K562 (cell line): ENCODE measurements around the gene TXNRD1.

Experiments used
- EP300 ChIP-seq: IDR thresholded peaks from 2 replicates; pipeline ENCODE4 v1.6.1; 2012; ENCODE audit warnings: low read length, improper control_type of control experiment
- HNRNPH1 ChIP-seq: fragments of 200-400 bp; formaldehyde crosslinking; optimal IDR thresholded peaks from 2 replicates; pipeline ENCODE3; 2017; ENCODE audit warnings: low read depth, mild to moderate bottlenecking, low read length, moderate library complexity
- KAT2B ChIP-seq: IDR thresholded peaks from one replicate; pipeline ENCODE4 v1.6.1; 2012; ENCODE audit warnings: low read depth, mild to moderate bottlenecking, control low read depth, inconsistent platforms, low read length, moderate library complexity
- ZNF280B ChIP-seq: fragments of 250-450 bp; sonication (Bioruptor Pico); IDR thresholded peaks from 2 replicates; pipeline ENCODE4 v1.5.1; 2021; ENCODE audit warnings: mild to moderate bottlenecking

GRCh38 chr12:104340925-104341611 lies 125.5 kb downstream of the TXNRD1 start:
- TF ChIP-seq HNRNPH1 (no peak), KAT2B (no peak), EP300 (no peak), ZNF280B (CRISPR knock-in tag) (no peak)
